ENCODE data around the gene BTD. TPM values are rescaled to one million over a fixed set of nuclear protein-coding genes. Genes with fewer than 3 reads are reported as not detected.

BTD gene
- total RNA-seq, 4 donors from 2014 or later, result 44.3 to 87.6 (median 58.7) TPM

GRCh38 chr3:15633766-15634598, 32.4 kb downstream of the BTD start:
- no peak for TF ChIP-seq CTCF (IDR thresholded peaks at IDR 0.05; ENCODE audit: low read depth)

- no peak for TF ChIP-seq CTCF (IDR thresholded peaks at IDR 0.05; ENCODE audit: low read depth)
Measured at GRCh38 chr3:15634671-15635070, 33.1 kb downstream of the BTD start.

- no peak for TF ChIP-seq CTCF (IDR thresholded peaks at IDR 0.05; ENCODE audit: low read depth)
Measured at GRCh38 chr3:15635121-15635661, 33.6 kb downstream of the BTD start.

- no peak for TF ChIP-seq CTCF (IDR thresholded peaks at IDR 0.05; ENCODE audit: low read depth)
Measured at GRCh38 chr3:15636028-15636709, 34.6 kb downstream of the BTD start.

GRCh38 chr3:15637131-15637951, 35.8 kb downstream of the BTD start:
- no peak for TF ChIP-seq CTCF (IDR thresholded peaks at IDR 0.05; ENCODE audit: low read depth)

GRCh38 chr3:15638193-15638890, 36.8 kb downstream of the BTD start:
- no peak for TF ChIP-seq CTCF (IDR thresholded peaks at IDR 0.05; ENCODE audit: low read depth)

All from subcutaneous adipose tissue (tissue), 4 donors.